Measurements from ENCODE around the gene TRDN.

Gene TRDN

GRCh38 chr6:123636782-123637181 lies at the start of gene TRDN:
Gene TRDN (minus strand): TSS chr6:123636950. CDS start chr6:123636775, 175 bp downstream.
- no peak for DNase-seq (ENCODE audit: low spot score)

- no peak for DNase-seq (ENCODE audit: low spot score)
These were observed 45.3 kb upstream of the TRDN start for GRCh38 chr6:123681957-123682462.

- no peak for DNase-seq (ENCODE audit: low spot score)
These were observed 41.1 kb upstream of the TRDN start for GRCh38 chr6:123677897-123678296.

- no peak for DNase-seq (ENCODE audit: low spot score)
These were observed 40.0 kb upstream of the TRDN start for GRCh38 chr6:123676793-123677192.

- peak; percentile 14 for DNase-seq (ENCODE audit: low spot score)
These were observed 32.3 kb upstream of the TRDN start for GRCh38 chr6:123668965-123669591.

- no peak for DNase-seq (ENCODE audit: low spot score)
These were observed 31.3 kb upstream of the TRDN start for GRCh38 chr6:123668063-123668462.

GRCh38 chr6:123663436-123663835 lies 26.7 kb upstream of the TRDN start:
- DNase-seq (ENCODE audit: low spot score): no peak

- no peak for DNase-seq (ENCODE audit: low spot score)
These were observed 26.0 kb upstream of the TRDN start for GRCh38 chr6:123662757-123663156.

GRCh38 chr6:123661105-123661891 lies 24.5 kb upstream of the TRDN start:
- no peak for DNase-seq (ENCODE audit: low spot score)

GRCh38 chr6:123659960-123660748 lies 23.4 kb upstream of the TRDN start:
- DNase-seq (ENCODE audit: low spot score): no peak

GRCh38 chr6:123658848-123659247 lies 22.1 kb upstream of the TRDN start:
- DNase-seq (ENCODE audit: low spot score): no peak

- DNase-seq (ENCODE audit: low spot score): peak; percentile 6
These were observed 19.0 kb upstream of the TRDN start for GRCh38 chr6:123655521-123656306.

GRCh38 chr6:123648723-123649122 lies 12.0 kb upstream of the TRDN start:
- no peak for DNase-seq (ENCODE audit: low spot score)

GRCh38 chr6:123648020-123648580 lies 11.3 kb upstream of the TRDN start:
- no peak for DNase-seq (ENCODE audit: low spot score)

GRCh38 chr6:123641497-123641896 lies 4.7 kb upstream of the TRDN start:
- DNase-seq (ENCODE audit: low spot score): no peak

GRCh38 chr6:123640567-123641187 lies 3.9 kb upstream of the TRDN start:
- no peak for DNase-seq (ENCODE audit: low spot score)

- no peak for DNase-seq (ENCODE audit: low spot score)
These were observed 2.1 kb upstream of the TRDN start for GRCh38 chr6:123638865-123639264.

- DNase-seq (ENCODE audit: low spot score): no peak
These were observed 468 bp downstream of the TRDN start for GRCh38 chr6:123636282-123636681.

- no peak for DNase-seq (ENCODE audit: low spot score)
These were observed 1.2 kb downstream of the TRDN start for GRCh38 chr6:123635567-123635966.

GRCh38 chr6:123635144-123635543 lies 1.6 kb downstream of the TRDN start:
- DNase-seq (ENCODE audit: low spot score): no peak

GRCh38 chr6:123632641-123633040 lies 4.1 kb downstream of the TRDN start:
- DNase-seq (ENCODE audit: low spot score): no peak

All from kidney capillary endothelial cell (primary cell).